GM12874 (cell line): ENCODE results near the gene H2AZ2.

ENCODE experiments used
- TF ChIP-seq, protein P1 (sequence below): IDR thresholded peaks from 2 replicates; pipeline ENCODE4 v1.5.1; 2011; ENCODE audit warnings: low read depth, mild to moderate bottlenecking, control low read depth, low read length, moderate library complexity; ENCODE audit not compliant: insufficient read depth

The H2AZ2 gene

DNA sequence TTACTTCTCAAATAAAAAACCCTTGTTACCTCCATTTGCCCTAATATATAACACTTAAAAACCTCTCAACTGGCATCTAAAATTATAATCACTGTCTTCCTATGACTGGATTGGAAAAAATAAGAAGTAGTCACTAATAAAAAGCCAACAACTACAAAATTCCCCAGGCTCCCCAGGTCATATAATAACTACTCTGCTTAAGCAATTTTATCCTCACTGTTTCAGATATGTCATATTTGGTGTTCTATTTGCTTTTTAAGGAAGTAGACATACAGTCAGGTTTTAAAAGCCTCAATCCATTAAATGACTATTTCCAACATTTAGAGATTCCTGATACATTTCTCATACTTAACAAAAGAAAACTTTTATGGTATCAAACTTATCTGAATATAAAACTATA lies 2.4 kb downstream of the H2AZ2 start:
- TF ChIP-seq, protein P1, sequence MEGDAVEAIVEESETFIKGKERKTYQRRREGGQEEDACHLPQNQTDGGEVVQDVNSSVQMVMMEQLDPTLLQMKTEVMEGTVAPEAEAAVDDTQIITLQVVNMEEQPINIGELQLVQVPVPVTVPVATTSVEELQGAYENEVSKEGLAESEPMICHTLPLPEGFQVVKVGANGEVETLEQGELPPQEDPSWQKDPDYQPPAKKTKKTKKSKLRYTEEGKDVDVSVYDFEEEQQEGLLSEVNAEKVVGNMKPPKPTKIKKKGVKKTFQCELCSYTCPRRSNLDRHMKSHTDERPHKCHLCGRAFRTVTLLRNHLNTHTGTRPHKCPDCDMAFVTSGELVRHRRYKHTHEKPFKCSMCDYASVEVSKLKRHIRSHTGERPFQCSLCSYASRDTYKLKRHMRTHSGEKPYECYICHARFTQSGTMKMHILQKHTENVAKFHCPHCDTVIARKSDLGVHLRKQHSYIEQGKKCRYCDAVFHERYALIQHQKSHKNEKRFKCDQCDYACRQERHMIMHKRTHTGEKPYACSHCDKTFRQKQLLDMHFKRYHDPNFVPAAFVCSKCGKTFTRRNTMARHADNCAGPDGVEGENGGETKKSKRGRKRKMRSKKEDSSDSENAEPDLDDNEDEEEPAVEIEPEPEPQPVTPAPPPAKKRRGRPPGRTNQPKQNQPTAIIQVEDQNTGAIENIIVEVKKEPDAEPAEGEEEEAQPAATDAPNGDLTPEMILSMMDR = no peak

DNA sequence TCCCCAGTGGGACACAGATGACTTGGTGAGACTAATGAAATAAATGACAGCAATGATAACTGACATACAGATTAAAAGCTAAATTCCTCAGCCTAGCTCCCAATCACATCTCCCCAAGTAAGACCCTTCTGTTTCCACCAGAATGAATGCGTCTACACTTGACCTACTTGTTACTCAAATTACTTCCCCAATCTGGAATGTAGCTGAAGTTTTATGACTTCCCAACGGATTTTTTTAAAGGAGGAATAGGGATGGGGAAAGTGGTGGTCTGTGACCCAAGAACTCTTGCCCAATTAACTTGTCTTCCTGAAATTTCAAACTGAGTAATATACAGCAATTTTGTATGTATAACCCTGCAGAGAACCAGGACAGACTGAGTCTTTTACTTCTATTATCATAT lies 9.1 kb downstream of the H2AZ2 start:
- TF ChIP-seq, protein P1 = no peak

DNA sequence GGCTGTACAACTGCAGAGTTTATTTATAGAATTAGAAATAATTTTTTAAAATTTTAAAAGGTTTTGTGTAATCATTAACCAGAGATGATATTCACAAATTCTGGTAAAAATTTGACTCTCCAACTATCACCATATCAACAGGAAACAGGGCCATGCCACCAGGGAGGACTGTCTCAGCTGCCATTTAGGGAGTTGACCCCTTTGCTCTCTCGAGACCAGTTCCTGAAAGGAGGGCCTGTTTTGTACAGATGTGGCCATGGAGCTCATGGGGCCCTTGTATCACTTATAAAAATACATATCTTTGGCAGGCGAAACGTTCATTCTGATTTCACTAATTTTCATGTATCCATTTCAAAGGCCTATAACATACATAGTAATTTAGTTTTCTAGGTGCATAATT lies 20.3 kb downstream of the H2AZ2 start:
- TF ChIP-seq, protein P1 = no peak

DNA sequence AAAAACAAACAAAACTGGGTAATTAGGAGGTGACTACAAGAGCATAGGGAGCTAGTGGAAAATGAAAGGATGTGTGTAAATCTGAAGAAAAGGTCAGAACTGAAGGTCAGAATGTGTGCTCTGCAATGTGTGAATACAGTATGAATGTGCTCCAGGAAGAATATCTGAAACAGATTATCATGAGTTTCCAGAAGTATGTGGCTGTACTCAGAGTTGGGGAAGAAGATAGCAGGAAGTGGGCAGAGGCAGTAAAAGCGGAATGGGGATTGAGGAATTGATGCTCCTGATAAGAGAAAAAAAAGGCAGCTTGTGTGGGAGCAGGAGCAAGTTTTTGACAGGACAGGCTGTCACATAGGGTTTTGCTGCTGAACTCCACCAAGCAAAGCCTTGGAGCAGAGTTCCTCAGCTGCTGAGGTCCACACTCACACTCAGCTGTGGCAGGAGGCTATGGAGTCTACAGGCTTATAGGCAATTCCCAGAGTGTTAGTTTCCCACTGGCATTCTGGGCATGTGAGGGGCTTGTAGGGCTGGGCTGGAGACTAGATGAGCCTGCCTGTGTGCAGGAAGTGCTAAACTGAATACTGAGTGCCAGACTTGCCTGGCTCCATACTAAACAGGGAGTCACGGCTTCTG lies 22.9 kb downstream of the H2AZ2 start:
- TF ChIP-seq, protein P1 = no peak

DNA sequence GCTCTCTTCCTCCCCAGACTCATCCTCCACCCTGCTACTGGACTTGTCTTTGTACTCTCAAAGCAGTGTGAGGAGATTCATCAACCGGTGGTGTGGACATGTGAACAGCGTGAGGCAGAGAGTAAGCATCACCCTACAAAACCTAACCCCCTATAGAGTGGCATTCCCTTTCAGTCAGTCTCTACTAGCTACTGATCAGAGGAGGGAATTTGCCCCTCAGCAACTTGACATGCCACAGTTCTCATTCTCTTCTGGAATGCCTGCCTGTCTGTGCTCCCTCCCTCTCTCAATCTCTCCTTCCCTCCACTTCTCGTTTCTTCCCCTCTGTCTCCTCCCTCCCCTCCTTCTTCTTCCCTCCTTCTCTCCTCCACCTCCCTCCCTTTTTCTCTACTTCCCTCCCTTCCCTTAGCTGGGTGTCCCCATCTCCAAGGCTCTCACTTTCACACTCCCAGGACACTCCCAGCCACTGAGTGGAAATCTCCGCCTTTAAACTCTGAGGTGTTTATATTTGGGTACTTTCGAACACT lies 24.6 kb downstream of the H2AZ2 start:
- TF ChIP-seq, protein P1 = no peak

DNA sequence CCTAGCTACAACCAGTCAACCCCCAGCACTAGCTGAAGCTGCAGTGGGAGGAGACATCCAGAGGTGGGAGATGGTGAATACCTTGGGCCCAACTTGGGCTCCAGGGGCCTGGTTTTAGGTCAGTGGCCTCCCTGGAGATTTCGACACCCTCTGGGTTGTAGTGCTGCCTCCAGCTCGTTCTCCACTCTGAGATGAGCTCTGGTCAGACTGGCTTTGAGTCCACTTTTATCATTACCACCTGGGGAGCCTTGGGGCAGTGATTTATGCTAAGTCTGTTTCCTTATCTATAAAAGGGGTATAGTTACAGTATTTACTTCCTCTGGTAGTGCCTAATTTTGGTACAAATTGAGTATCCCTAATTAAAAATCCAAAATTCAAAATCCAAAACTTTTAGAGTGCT lies 28.6 kb downstream of the H2AZ2 start:
- TF ChIP-seq, protein P1 = no peak

DNA sequence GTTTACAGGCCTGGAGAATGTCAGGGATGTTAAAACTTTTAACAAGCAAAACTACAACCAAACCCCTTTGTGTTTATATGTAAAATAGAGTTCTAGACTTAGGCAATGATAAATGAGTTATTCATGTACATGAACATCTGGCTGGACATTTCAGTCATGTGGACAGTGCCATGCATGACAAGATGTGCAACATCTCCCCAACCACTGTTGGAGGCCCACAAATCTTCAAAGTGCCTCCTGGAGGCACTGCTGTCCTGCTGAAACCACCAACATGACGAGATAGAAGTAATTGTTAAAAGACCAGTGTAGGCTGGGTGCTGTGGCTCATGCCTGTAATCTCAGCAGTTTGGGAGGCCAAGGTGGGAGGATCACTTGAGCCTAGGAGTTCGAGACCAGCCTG lies 33.0 kb downstream of the H2AZ2 start:
- TF ChIP-seq, protein P1 = no peak
